ENCODE results near the gene MORF4L2. TPM values are rescaled to one million over a fixed set of nuclear protein-coding genes. Genes with fewer than 3 reads are reported as not detected.

MORF4L2 gene
- total and polyA plus RNA-seq, 2 donors (not counting 1 experiment from before 2014, with no cell fraction given): 69.3 to 103 TPM

DNA sequence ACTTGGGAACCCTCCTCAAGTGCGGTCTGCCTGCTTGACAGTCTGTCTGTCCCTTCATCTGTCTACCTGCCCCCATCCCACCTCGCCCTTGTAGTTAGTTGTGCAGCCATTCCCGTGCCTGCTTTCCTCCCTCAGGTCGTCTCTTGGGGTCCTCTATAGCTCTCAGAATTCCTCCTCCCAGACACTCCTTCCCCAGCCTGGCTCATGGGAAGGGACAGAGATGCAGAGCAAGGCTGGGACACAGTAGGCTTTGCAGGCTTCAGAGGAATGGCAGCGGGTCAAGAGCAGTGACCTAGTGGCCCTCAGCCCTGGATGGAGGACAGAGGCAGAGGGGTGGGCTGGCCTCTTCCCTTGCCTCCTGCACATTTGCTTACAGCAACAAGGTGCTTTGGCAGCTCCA is 42.5 kb upstream of the MORF4L2 start:
- ChIA-PET CTCF (no interaction called here), POLR2A (no interaction called here)
- no peaks in the 10 kb centered on the region for H3K9me3 ChIP-seq (ENCODE audit: control extremely low read depth in 1 of 3, control insufficient read depth in 2 of 3, insufficient read depth in 1 of 3, low read length in 2 of 3)
- Mint-ChIP-seq H3K4me1 (peaks cover 7% of the 10 kb centered on the region), H3K27ac (no peak overlapping the region), H3K4me3 (no peak overlapping the region), H3K9me3 (ENCODE audit: insufficient read depth) (no peaks in the 10 kb centered on the region), H3K27me3 (peaks cover 6% of the 10 kb centered on the region)
- ATAC-seq (ENCODE audit: low read depth) (no peak), DNase-seq (no peak)
- no peaks in the 10 kb centered on the region for H4K20me1 ChIP-seq (ENCODE audit: control insufficient read depth, insufficient read depth, low read length, poor library complexity, severe bottlenecking)
- TF ChIP-seq, protein P1, sequence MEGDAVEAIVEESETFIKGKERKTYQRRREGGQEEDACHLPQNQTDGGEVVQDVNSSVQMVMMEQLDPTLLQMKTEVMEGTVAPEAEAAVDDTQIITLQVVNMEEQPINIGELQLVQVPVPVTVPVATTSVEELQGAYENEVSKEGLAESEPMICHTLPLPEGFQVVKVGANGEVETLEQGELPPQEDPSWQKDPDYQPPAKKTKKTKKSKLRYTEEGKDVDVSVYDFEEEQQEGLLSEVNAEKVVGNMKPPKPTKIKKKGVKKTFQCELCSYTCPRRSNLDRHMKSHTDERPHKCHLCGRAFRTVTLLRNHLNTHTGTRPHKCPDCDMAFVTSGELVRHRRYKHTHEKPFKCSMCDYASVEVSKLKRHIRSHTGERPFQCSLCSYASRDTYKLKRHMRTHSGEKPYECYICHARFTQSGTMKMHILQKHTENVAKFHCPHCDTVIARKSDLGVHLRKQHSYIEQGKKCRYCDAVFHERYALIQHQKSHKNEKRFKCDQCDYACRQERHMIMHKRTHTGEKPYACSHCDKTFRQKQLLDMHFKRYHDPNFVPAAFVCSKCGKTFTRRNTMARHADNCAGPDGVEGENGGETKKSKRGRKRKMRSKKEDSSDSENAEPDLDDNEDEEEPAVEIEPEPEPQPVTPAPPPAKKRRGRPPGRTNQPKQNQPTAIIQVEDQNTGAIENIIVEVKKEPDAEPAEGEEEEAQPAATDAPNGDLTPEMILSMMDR (IDR thresholded peaks at IDR 0.05): no peak
- no peak for TF ChIP-seq EZH2 (IDR thresholded peaks at IDR 0.05; ENCODE audit: borderline replicate concordance, insufficient read depth, low read depth, low read length, poor library complexity, severe bottlenecking)
- H3K4me2 ChIP-seq (replicated peaks; ENCODE audit: low read depth, low read length, poor library complexity, severe bottlenecking): no peak overlapping the region
- no peaks in the 10 kb centered on the region for H3K4me1 ChIP-seq (ENCODE audit: control insufficient read depth in 2 of 2, insufficient read depth in 2 of 2, low read length in 2 of 2)
- H3K36me3 ChIP-seq (replicated peaks in 1 of 2; ENCODE audit: control extremely low read depth in 1 of 2, control insufficient read depth in 1 of 2, extremely low read depth in 1 of 2, insufficient read depth in 2 of 2, low read length in 1 of 2): no peaks in the 10 kb centered on the region
- intact Hi-C loops (cut with micrococcal nuclease): no loop called here
- no peak overlapping the region for H2AFZ ChIP-seq (ENCODE audit: insufficient read depth, low read depth, low read length, poor library complexity, severe bottlenecking)
- no peak overlapping the region for H3K9ac ChIP-seq (ENCODE audit: low read length)
- 94% methylated on average over 3 of the region's 5 CpGs for WGBS (ENCODE audit: insufficient coverage)
- peaks cover 0 to 3% (median 0%) of the 10 kb centered on the region in 4 experiments for H3K27me3 ChIP-seq (replicated peaks in 1 of 4; ENCODE audit: control extremely low read depth in 1 of 4, control insufficient read depth in 3 of 4, insufficient read depth in 4 of 4, low read length in 3 of 4)
- H3K4me3 ChIP-seq (ENCODE audit: control extremely low read depth in 1 of 5, extremely low read depth in 1 of 5, insufficient read depth in 1 of 5, low read depth in 2 of 5, low read length in 4 of 5): no peak overlapping the region
- no peak overlapping the region for H3K27ac ChIP-seq (ENCODE audit: low read length in 2 of 2)
- no peaks in the 10 kb centered on the region for H3K79me2 ChIP-seq (ENCODE audit: control insufficient read depth, insufficient read depth, low read length)

- no peaks in the 10 kb centered on the region for H3K79me2 ChIP-seq (ENCODE audit: control insufficient read depth, insufficient read depth, low read length)
- no peak for TF ChIP-seq EZH2 (IDR thresholded peaks at IDR 0.05; ENCODE audit: borderline replicate concordance, insufficient read depth, low read depth, low read length, poor library complexity, severe bottlenecking)
- no peaks in the 10 kb centered on the region for H3K4me1 ChIP-seq (ENCODE audit: control insufficient read depth in 2 of 2, insufficient read depth in 2 of 2, low read length in 2 of 2)
- Mint-ChIP-seq H3K9me3 (ENCODE audit: insufficient read depth) (no peaks in the 10 kb centered on the region), H3K4me3 (no peak overlapping the region), H3K4me1 (peaks cover 7% of the 10 kb centered on the region), H3K27me3 (no peaks in the 10 kb centered on the region), H3K27ac (no peak overlapping the region)
- H4K20me1 ChIP-seq (ENCODE audit: control insufficient read depth, insufficient read depth, low read length, poor library complexity, severe bottlenecking): no peaks in the 10 kb centered on the region
- no peak for ATAC-seq (ENCODE audit: low read depth)
- H3K9me3 ChIP-seq (ENCODE audit: control extremely low read depth in 1 of 3, control insufficient read depth in 2 of 3, insufficient read depth in 1 of 3, low read length in 2 of 3): no peaks in the 10 kb centered on the region
- CTCF ChIA-PET: interaction anchor here (0.7 kb wide), 1 partner anchor 9 kb away, joined by 3 read pairs; no protein-coding TSS in a partner anchor
- H3K9ac ChIP-seq (ENCODE audit: low read length): no peak overlapping the region
- no CpG with 5 or more reads among the region's 4 CpGs for WGBS (ENCODE audit: insufficient coverage)
- H3K27me3 ChIP-seq (replicated peaks in 1 of 4; ENCODE audit: control extremely low read depth in 1 of 4, control insufficient read depth in 3 of 4, insufficient read depth in 4 of 4, low read length in 3 of 4): peaks cover 0 to 3% (median 0%) of the 10 kb centered on the region in 4 experiments
- intact Hi-C loops (cut with micrococcal nuclease): no loop called here
- no peak overlapping the region for H2AFZ ChIP-seq (ENCODE audit: insufficient read depth, low read depth, low read length, poor library complexity, severe bottlenecking)
- H3K4me2 ChIP-seq (replicated peaks; ENCODE audit: low read depth, low read length, poor library complexity, severe bottlenecking): no peak overlapping the region
- POLR2A ChIA-PET: no interaction called here
- no peaks in the 10 kb centered on the region for H3K36me3 ChIP-seq (replicated peaks in 1 of 2; ENCODE audit: control extremely low read depth in 1 of 2, control insufficient read depth in 1 of 2, extremely low read depth in 1 of 2, insufficient read depth in 2 of 2, low read length in 1 of 2)
- DNase-seq: no peak
- no peak overlapping the region for H3K27ac ChIP-seq (ENCODE audit: low read length in 2 of 2)
- no peak overlapping the region for H3K4me3 ChIP-seq (ENCODE audit: control extremely low read depth in 1 of 5, extremely low read depth in 1 of 5, insufficient read depth in 1 of 5, low read depth in 2 of 5, low read length in 4 of 5)
Observed at GRCh38 chrX:103727115-103727514, 40.6 kb upstream of the MORF4L2 start.
